Embryonic facial prominence (tissue), 1 donor: Measurements from ENCODE around the gene FASLG.
"Not testable (repeated sequence)": the region's sequence is repeated elsewhere in the genome, so short reads cannot be mapped to it uniquely, and the experiment has no call there.

Experiments
- DNase-seq: peaks from one replicate; pipeline ENCODE4 v3.0.0-alpha.2; 2016; ENCODE audit errors: extremely low spot score

The FASLG gene

GRCh38 chr1:172680733-172681275 lies 21.9 kb downstream of the FASLG start:
- DNase-seq = no peak

GRCh38 chr1:172682812-172683211 lies 23.9 kb downstream of the FASLG start:
- no peak for DNase-seq

- no peak for DNase-seq
Observed at GRCh38 chr1:172686143-172686542, 27.2 kb downstream of the FASLG start.

GRCh38 chr1:172688428-172689085 lies 29.7 kb downstream of the FASLG start:
- not testable (repeated sequence) for DNase-seq

- not testable (repeated sequence) for DNase-seq
Observed at GRCh38 chr1:172690925-172691324, 32.0 kb downstream of the FASLG start.

GRCh38 chr1:172697534-172698002 lies 38.7 kb downstream of the FASLG start:
- DNase-seq = no peak

- no peak for DNase-seq
Observed at GRCh38 chr1:172698224-172698623, 39.3 kb downstream of the FASLG start.

- DNase-seq = no peak
Observed at GRCh38 chr1:172699111-172699510, 40.2 kb downstream of the FASLG start.

- DNase-seq = no peak
Observed at GRCh38 chr1:172699695-172700227, 40.9 kb downstream of the FASLG start.

- DNase-seq = no peak
Observed at GRCh38 chr1:172700556-172700955, 41.7 kb downstream of the FASLG start.

- DNase-seq = no peak
Observed at GRCh38 chr1:172704001-172704400, 45.1 kb downstream of the FASLG start.

- no peak for DNase-seq
Observed at GRCh38 chr1:172704420-172705210, 45.7 kb downstream of the FASLG start.

- DNase-seq = no peak
Observed at GRCh38 chr1:172708452-172708851, 49.5 kb downstream of the FASLG start.

GRCh38 chr1:172711558-172711957 lies 52.7 kb downstream of the FASLG start:
- DNase-seq = no peak

- no peak for DNase-seq
Observed at GRCh38 chr1:172713466-172713865, 54.6 kb downstream of the FASLG start.
